ENCODE measurements around the gene SERTAD1. TPM values are rescaled to one million over a fixed set of nuclear protein-coding genes. Genes with fewer than 3 reads are reported as not detected.

Gene SERTAD1
- total and polyA plus RNA-seq, 2 of the 8 experiments (the other 6 are each of a cell fraction or from before 2014, with no cell fraction given): 5.4 to 6.6 TPM

- TF ChIP-seq SRF (IDR thresholded peaks at IDR 0.05; ENCODE audit: low read depth, low read length): no peak
- TF ChIP-seq POLR2A (IDR thresholded peaks at IDR 0.05; ENCODE audit: control extremely low read depth in 1 of 2, low read depth in 2 of 2, low read length in 2 of 2): no peak
- no peak for TF ChIP-seq HDAC2 (IDR thresholded peaks at IDR 0.05; ENCODE audit: borderline replicate concordance in 1 of 2, low read depth in 2 of 2, low read length in 2 of 2)
- no peak for TF ChIP-seq BRCA1 (IDR thresholded peaks at IDR 0.05; ENCODE audit: low read depth, low read length)
These were observed 8.2 kb downstream of the SERTAD1 start (continued) for GRCh38 chr19:40417643-40417981.
